Astrocyte of the cerebellum (primary cell): ENCODE results near the gene BDNF.
A peak's percentile ranks its signal among the peaks of the same experiment; 100 is the strongest.
"Not testable (repeated sequence)": the region's sequence is repeated elsewhere in the genome, so short reads cannot be mapped to it uniquely, and the experiment has no call there.

Experiments
- DNase-seq: peaks from one replicate; pipeline ENCODE4 v3.0.0-alpha.2; 2011; ENCODE audit warnings: low read depth
- H3K4me3 ChIP-seq: 2 replicates; pipeline ENCODE4 v1.5.1; 2011; ENCODE audit warnings: mild to moderate bottlenecking, low read depth, low read length, moderate library complexity
- in situ Hi-C: cut with HindIII; loops from 2 replicates; pipeline ENCODE4 v1.10.0; 2017; ENCODE audit warnings: low sequenced_read_pairs
- TF ChIP-seq, protein P1 (sequence below): IDR thresholded peaks from 2 replicates; pipeline ENCODE4 v1.5.1; 2012; ENCODE audit warnings: low read length, low read depth, moderate library complexity, mild to moderate bottlenecking; ENCODE audit errors: missing control alignments

The BDNF gene

DNA sequence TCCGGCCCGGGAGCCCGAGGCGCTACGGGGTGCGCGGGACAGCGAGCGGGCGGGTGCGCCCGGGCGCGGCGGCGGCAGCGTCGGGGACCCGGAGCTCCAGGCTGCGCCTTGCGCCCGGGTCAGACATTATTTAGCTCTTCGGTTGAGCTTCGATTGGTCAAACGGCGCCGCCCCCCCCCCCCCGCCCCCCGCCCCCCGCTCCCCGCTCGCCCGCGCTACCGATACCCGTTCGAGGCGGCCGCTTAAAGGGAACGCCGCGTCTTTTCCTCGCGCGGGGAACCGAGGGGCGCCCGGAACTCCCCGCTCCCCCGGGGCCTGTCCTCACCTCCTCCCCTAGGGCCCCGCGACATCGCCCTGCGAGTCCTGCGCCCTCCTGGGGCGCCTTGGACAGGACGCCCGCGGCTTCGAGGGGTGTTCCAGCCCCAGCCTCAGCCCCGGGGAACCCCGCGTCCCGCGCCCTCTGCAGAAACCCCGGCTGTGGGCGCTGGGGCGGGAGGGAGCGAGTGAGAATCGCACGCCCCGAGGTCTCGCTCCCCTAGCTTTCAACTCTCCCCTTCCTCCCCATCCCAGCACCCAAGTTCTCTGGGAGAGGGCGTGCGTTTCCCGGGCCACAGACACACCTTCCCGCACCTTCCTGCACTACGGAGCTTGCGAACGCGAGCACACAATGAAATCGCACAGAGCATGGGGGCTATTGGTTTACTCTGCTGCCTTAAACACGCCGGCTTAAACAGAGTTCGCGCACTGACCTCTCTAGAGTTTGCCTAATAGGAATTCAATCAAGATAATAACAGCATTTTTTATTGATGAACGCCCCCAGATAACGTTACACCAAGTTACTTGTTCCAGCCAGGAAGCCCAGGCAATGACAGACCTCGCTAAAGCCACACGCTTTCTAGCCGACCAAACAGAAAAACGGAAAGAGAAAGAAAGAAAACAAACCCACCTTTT, at the start of gene BDNF:
BDNF (minus strand) TSS at position 105 of the 951 bp plus-strand sequence. CDS start 41,891 bp downstream, outside the sequence.
- DNase-seq, result no peak
- in situ Hi-C loops, result no loop called here

DNA sequence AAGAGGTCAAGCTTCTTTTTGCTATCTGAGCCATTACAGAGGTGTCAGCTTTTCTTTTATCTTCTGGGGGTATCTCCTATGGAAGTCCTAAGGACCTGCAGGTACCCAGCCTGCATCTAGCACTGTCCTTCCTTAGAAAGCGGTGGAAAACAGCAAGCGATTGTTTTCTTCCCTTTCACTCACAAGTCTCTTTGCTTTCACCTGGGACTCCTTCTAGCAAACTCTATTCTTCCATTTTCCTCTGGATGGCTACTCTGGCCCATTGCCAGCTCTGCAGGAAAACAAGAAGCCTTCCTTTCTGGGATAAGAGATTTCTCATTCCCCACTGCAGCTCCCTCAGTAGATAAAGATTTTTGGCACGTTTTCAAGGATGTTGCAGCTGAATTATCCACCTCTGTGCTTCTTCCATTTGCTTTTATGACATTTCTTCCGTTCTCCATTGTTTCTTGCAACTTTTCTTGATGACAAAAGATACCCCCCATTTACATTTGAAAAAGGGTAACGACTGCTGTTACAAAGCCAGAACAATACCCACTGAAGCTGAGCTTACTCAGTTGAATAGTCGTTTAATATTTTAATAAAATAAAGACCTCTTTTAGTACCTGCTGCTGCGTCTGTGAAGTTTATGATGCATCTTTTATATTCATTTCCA, 40.2 kb upstream of the BDNF start:
- TF ChIP-seq, protein P1, sequence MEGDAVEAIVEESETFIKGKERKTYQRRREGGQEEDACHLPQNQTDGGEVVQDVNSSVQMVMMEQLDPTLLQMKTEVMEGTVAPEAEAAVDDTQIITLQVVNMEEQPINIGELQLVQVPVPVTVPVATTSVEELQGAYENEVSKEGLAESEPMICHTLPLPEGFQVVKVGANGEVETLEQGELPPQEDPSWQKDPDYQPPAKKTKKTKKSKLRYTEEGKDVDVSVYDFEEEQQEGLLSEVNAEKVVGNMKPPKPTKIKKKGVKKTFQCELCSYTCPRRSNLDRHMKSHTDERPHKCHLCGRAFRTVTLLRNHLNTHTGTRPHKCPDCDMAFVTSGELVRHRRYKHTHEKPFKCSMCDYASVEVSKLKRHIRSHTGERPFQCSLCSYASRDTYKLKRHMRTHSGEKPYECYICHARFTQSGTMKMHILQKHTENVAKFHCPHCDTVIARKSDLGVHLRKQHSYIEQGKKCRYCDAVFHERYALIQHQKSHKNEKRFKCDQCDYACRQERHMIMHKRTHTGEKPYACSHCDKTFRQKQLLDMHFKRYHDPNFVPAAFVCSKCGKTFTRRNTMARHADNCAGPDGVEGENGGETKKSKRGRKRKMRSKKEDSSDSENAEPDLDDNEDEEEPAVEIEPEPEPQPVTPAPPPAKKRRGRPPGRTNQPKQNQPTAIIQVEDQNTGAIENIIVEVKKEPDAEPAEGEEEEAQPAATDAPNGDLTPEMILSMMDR, result no peak
- no peak overlapping the region for H3K4me3 ChIP-seq
- in situ Hi-C loops, result no loop called here
- no peak for DNase-seq

More for the DNA sequence above, at the start of gene BDNF:
- TF ChIP-seq, protein P1, result no peak
- H3K4me3 ChIP-seq, result peak within 1 kb of the TSS; percentile 85

DNA sequence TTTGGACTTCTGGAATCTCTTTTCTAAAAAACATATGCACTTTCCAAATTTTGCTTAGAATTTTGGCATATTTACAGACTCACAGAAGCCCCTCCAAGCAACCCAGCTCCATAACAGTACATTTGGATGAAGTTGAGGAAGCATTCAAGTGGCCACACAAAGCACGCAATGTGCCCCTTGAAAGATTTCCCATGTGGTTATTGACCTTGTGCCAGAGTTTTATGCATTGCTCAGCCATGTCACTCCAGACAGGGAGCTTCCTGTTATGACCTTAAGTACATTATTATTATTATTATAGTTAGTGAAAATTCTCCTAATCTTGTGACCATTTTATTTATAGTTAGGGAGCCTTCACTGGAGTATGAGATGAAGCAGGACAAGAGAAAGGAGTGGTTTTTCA, 35.0 kb upstream of the BDNF start:
- H3K4me3 ChIP-seq, result no peak overlapping the region
- TF ChIP-seq, protein P1, result no peak
- no peak for DNase-seq
- in situ Hi-C loops, result no loop called here

DNA sequence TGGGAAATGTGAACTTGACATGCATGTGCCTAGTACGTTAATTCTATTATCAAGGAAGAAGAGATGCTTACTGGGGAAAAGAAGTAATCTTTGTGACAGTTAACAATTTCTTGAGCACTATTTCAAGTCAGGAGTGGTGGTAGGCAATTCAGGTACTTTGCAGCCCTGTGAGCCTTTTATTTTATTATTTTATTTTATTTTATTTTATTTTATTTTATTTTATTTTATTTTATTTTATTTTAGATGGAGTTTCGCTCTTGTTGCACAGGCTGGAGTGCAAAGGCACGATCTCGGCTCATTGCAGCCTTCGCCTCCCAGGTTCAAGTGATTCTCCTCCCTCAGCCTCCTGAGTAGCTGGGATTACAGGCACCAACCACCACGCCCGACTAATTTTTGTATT, 31.5 kb upstream of the BDNF start:
- H3K4me3 ChIP-seq, DNase-seq, in situ Hi-C loops: not testable (repeated sequence)

DNA sequence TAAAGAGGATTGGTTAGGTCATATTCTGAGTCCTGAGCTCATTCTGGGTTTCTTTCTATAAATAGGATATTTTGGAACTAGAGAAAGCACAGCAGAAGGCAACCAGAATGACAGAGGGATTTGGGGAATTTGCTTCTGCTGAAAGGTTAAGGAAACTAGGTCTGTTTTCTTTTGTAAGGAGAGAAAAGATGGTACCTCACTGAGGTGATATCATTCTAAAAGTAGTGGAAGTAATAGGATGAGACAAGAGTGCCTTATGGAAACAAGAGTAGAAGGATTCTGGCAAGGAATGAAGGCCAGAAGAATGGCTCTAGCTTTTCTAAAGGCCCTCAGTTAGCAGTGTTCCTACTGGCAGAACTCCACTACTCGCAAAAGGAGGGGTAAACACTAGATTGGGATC, 26.7 kb upstream of the BDNF start:
- TF ChIP-seq, protein P1, result no peak
- no peak for DNase-seq
- in situ Hi-C loops, result loop anchor here (10.0 kb wide), 1 partner anchor 198 kb away; no protein-coding TSS in a partner anchor
- no peak overlapping the region for H3K4me3 ChIP-seq

DNA sequence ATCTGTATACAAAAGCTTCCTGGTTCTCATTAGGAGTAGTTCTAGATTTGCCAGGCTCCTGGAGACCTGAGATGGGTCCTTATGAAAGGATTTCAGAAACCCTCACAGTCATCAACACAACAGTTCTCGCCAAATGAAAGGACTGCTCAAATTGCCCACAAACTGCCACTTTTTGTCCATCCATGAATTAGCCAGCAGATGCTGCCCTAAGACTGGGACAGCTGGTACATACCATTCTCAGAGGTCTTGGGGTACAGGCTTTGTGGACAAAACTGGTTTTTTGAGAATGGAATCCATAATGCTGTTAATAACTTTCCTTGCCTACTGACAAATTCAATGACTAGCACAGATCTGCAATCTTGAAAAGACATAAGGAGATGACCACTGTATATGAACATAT, 23.4 kb upstream of the BDNF start:
- in situ Hi-C loops, result loop anchor here (10.0 kb wide), 1 partner anchor 201 kb away; no protein-coding TSS in a partner anchor
- TF ChIP-seq, protein P1, result peak; percentile 12
- H3K4me3 ChIP-seq, result no peak overlapping the region
- no peak for DNase-seq
